HepG2 (cell line): ENCODE results near the gene HSF2BP. TPM values are rescaled to one million over a fixed set of nuclear protein-coding genes. Genes with fewer than 3 reads are reported as not detected.

Experiments
- AHR ChIP-seq: IDR thresholded peaks from 2 replicates; pipeline ENCODE4 v1.6.1; 2018; ENCODE audit warnings: missing genetic modification reagents, missing compliant biosample characterization
- AKNA ChIP-seq: sonication (generic); formaldehyde crosslinking; IDR thresholded peaks from 2 replicates; pipeline ENCODE4 v1.4.0; 2020; ENCODE audit warnings: missing genetic modification reagents, borderline replicate concordance
- FIP1L1 ChIP-seq: fragments of 200-400 bp; formaldehyde crosslinking; IDR thresholded peaks from 2 replicates; pipeline ENCODE4 v1.6.1; 2018; ENCODE audit warnings: low read depth, mild to moderate bottlenecking, low read length, moderate library complexity, borderline replicate concordance; ENCODE audit not compliant: insufficient read depth
- KAT2B ChIP-seq: fragments of 150-350 bp; IDR thresholded peaks from 2 replicates; pipeline ENCODE4 v1.6.1; 2014; ENCODE audit warnings: low read depth, low read length, borderline replicate concordance
- KDM2A ChIP-seq: sonication (generic); formaldehyde crosslinking; IDR thresholded peaks from 2 replicates; pipeline ENCODE4 v1.4.0; 2020; ENCODE audit warnings: low read depth, missing genetic modification reagents, borderline replicate concordance
- KDM6A ChIP-seq: IDR thresholded peaks from 2 replicates; pipeline ENCODE4 v1.6.1; 2016; ENCODE audit warnings: low read depth
- NR1H2 ChIP-seq: sonication (generic); formaldehyde crosslinking; IDR thresholded peaks from 2 replicates; pipeline ENCODE4 v1.8.1; 2022; ENCODE audit warnings: low read depth, missing genetic modification reagents, borderline replicate concordance
- RFXAP ChIP-seq: sonication (generic); formaldehyde crosslinking; IDR thresholded peaks from 2 replicates; pipeline ENCODE4 v1.4.0; 2020; ENCODE audit warnings: missing genetic modification reagents, borderline replicate concordance
- SOX5 ChIP-seq: IDR thresholded peaks from 2 replicates; pipeline ENCODE4 v1.6.1; 2016; ENCODE audit warnings: borderline replicate concordance
- SSRP1 ChIP-seq: IDR thresholded peaks from 2 replicates; pipeline ENCODE4 v1.6.1; 2016; ENCODE audit warnings: control low read depth
- TAF15 ChIP-seq: fragments of 200-400 bp; formaldehyde crosslinking; IDR thresholded peaks from one replicate; pipeline ENCODE4 v1.6.1; 2018; ENCODE audit warnings: mild to moderate bottlenecking, low read depth, low read length; ENCODE audit not compliant: poor library complexity, severe bottlenecking
- ZBTB46 ChIP-seq: sonication (generic); formaldehyde crosslinking; IDR thresholded peaks from 2 replicates; pipeline ENCODE4 v1.4.0; 2020; ENCODE audit warnings: mild to moderate bottlenecking, missing genetic modification reagents, borderline replicate concordance
- ZNF280B ChIP-seq: sonication (generic); formaldehyde crosslinking; IDR thresholded peaks from 2 replicates; pipeline ENCODE4 v1.5.0; 2020; ENCODE audit warnings: missing genetic modification reagents, mild to moderate bottlenecking, borderline replicate concordance
- ZNF329 ChIP-seq: sonication (generic); formaldehyde crosslinking; IDR thresholded peaks from 2 replicates; pipeline ENCODE4 v1.9.0; 2021; ENCODE audit warnings: low read depth, mild to moderate bottlenecking, missing genetic modification reagents
- ZNF335 ChIP-seq: sonication (generic); formaldehyde crosslinking; IDR thresholded peaks from 2 replicates; pipeline ENCODE4 v1.4.0; 2020; ENCODE audit warnings: missing genetic modification reagents
- ZNF468 ChIP-seq: sonication (generic); formaldehyde crosslinking; IDR thresholded peaks from 2 replicates; pipeline ENCODE4 v1.8.0; 2022; ENCODE audit warnings: mild to moderate bottlenecking, moderate library complexity, missing genetic modification reagents
- ZNF496 ChIP-seq: sonication (generic); formaldehyde crosslinking; IDR thresholded peaks from 2 replicates; pipeline ENCODE4 v1.8.1; 2023; ENCODE audit warnings: mild to moderate bottlenecking, moderate library complexity, missing genetic modification reagents; ENCODE audit not compliant: insufficient replicate concordance
- ZNF724P ChIP-seq: sonication (generic); formaldehyde crosslinking; IDR thresholded peaks from 2 replicates; pipeline ENCODE4 v1.8.0; 2022; ENCODE audit warnings: missing genetic modification reagents, borderline replicate concordance
- ZNF773 ChIP-seq: sonication (generic); formaldehyde crosslinking; IDR thresholded peaks from 2 replicates; pipeline ENCODE4 v1.4.0; 2020; ENCODE audit warnings: missing genetic modification reagents, borderline replicate concordance
- ZNF792 ChIP-seq: IDR thresholded peaks from 2 replicates; pipeline ENCODE4 v1.6.1; 2016
- polyA plus RNA-seq, 8 experiments: library from polyadenylated mRNA; depleted of rRNA in 3 of 8; stranded (reverse) in 7 of 8; unstranded in 1 of 8; fragments of >200 nt; fragmentation: Illumina TruSeq in 4 of 8; extraction: Trizol in 4 of 8; gene quantifications; 2 replicates each; pipeline versions ENCODE4 v1.2.1 to v1.2.3, GENCODE V29; 2011 to 2016; ENCODE audit warnings: low read depth in 4 of 8, missing spikeins in 1 of 8, mixed read lengths in 1 of 8; ENCODE audit not compliant: insufficient read depth in 1 of 8
- total RNA-seq, 5 experiments: library from RNA; depleted of rRNA; stranded (reverse); fragments of >200 nt; fragmentation: Illumina TruSeq; extraction: Trizol; gene quantifications; 2 replicates each; pipeline ENCODE4 v1.2.3, GENCODE V29; 2016; ENCODE audit warnings: low read depth in 1 of 5

Gene HSF2BP
- total and polyA plus RNA-seq, 2 of the 13 experiments (the other 11 are each of a cell fraction or from before 2014, with no cell fraction given) = 0.67 to 2.2 TPM

- TF ChIP-seq AHR (CRISPR knock-in tag) (peak; percentile 87; the same call in 1 of the 2 replicates), ZNF724P (CRISPR knock-in tag) (peak; percentile 96), KAT2B (no peak), TAF15 (no peak), ZNF792 (peak; percentile 89; the same call in 1 of the 2 replicates), SOX5 (CRISPR knock-in tag) (no peak), ZNF496 (CRISPR knock-in tag) (no peak), ZNF335 (no peak), ZNF468 (CRISPR knock-in tag) (peak; percentile 67; the same call in 1 of the 2 replicates), AKNA (CRISPR knock-in tag) (peak; percentile 91), ZNF773 (peak; percentile 98), KDM6A (CRISPR knock-in tag) (peak; percentile 16; the same call in 1 of the 2 replicates), ZBTB46 (no peak), NR1H2 (CRISPR knock-in tag) (peak; percentile 88; the same call in 1 of the 2 replicates), KDM2A (CRISPR knock-in tag) (peak; percentile 74; the same call in 1 of the 2 replicates), ZNF329 (peak; percentile 87; the same call in 1 of the 2 replicates), RFXAP (peak; percentile 97), FIP1L1 (no peak), SSRP1 (CRISPR knock-in tag) (no peak), ZNF280B (CRISPR knock-in tag) (peak; percentile 93)
Observed at GRCh38 chr21:43659136-43660000, at the start of gene HSF2BP, which contains the start of gene RRP1B (continued).
